GM19452 (cell line): ENCODE measurements around the gene SORCS3.

Experiments used
- ATAC-seq: cut with Tn5 transposase; IDR thresholded peaks from one replicate; pipeline ENCODE4 v1.9.1; 2021; ENCODE audit not compliant: unreplicated experiment

SORCS3 gene

DNA sequence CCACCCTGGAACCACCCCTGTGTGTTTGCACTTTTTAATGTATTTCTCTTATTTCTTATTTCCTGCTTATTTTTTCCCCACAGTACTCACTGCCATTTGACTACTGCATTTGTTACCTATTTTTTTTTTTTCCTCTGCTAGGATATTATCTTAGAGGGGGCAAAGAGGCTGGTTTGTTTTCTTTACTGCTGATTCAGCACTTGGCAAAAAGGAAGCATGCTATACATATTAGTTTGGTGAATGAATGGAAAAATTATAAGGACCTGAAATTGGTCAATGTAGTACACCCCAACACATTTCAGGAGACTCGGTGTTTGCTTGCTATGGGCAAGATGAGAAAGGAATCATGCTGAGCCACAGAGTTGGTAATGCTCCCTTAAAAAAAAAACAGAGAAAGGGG is 193.5 kb downstream of the SORCS3 start:
- ATAC-seq, result no peak

DNA sequence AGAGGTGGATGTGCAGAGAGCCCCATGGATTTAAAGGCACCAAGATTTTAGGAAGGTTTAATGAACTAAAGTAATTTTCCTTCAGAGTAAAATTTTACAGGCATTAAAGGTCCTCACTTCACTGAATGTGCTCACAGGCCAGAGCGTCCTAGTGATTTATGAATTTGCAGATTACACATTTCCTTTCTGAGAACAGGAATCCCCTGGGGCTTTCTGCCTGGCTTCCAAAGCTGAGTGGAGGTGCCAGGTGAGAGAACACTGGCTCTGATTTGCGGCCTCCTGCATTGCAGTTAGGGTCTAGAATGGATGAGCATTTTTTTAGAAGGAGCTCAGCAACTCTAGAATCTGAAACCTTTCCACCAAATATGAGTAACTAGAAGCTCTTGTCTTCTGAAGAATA is 194.3 kb downstream of the SORCS3 start:
- no peak for ATAC-seq

DNA sequence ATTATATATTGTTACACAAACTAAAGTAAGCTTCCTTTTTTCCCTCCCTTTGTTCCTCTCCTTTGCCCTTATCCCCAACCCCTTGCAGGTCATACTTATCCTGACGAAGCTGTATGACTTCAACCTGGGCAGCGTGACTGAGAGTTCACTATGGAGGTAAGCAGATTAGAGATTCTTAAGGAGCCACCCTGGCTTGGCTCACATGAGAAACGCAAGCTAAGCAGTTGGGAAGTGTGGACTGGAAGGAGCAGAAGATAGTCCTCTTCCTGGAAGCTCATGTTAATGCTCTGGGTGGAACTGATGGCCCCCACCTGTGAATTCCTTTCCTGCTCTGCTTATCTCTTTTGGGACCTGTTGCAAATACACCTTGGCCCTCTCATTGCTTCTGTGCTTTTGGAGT is 201.6 kb downstream of the SORCS3 start:
- no peak for ATAC-seq

DNA sequence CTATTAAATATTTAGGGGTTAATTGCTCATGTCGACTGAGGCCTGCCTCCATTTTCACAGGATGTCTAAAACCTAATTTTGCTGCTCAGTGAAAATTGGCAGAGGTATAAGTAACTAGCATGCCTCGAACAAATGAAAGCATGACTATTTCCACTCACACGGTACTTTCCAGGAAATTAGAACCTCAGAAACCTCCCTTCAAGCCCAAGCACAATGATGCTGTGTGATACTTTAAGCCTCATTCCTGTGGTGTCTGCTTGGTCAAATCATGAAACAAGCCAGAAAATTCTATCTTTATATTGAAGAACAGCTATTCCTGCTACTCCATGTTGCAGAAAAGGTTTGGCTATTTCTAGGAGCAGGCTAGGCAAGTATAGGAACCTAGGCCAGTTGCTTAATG is 203.0 kb downstream of the SORCS3 start:
- no peak for ATAC-seq

DNA sequence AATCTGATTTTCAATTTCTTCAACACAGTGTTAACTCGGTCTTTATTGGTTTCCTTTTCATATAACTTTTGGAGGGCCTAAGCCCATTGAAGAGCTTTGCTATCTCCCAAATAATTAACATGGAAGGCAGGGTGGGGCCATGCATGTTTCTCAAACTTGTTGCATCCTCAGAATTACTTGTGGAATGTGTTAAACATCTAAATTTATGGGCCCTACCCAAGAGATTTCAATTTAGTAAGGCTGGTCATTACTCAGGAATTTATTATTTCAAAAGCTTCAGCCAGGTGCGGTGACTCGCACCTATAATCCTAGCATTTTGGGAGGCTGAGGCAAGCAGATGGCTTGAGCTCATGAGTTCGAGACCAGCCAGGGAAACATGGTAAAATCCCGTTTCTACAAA is 208.9 kb downstream of the SORCS3 start:
- ATAC-seq, result no peak

DNA sequence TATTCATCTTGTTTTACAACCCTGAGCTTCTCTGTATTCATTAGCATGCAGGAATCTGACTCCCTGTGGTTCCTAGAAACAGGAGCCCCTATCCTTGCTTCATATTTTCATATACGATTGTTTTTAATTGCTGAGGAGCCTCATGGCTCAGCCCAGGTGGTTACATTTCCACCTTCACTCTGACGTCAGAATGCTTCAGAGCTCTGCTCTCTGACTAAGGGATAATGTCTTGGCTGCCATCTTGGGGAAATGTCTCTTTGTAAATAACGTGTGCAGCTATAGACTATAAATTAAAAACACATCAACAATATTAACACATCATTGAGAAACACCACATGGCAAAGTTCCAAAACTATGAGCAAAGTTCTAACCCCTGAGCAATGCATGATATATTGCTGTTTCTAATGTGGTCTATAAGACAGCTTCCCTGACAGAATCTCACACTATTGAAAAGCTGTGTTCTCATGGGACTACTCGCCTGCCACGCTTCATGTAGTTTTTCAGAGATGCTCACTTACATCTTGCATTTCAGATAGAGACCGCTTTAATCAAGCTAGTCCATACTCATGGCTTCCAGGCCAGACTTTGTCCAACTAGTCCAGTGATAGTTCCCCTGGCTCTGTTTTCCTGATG is 227.0 kb downstream of the SORCS3 start:
- ATAC-seq, result no peak

DNA sequence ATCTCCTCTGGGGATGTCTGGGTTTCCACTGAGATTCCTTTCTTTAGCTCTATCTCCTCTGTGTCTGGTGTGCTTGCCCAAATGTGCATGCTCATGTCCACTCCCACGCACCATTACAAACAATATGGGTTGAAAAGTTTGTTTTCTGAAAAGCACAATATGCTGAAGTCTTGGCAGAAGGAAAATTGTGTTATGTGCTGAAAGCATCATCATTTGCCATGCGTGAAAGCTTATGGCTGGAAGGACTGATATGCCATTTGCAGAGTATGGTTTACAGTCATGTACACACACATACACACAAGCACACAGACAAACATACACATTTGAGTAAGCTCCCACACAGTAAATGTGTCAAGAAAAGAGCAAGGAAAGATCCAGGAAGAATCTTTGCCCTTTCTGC is 231.6 kb downstream of the SORCS3 start:
- no peak for ATAC-seq

DNA sequence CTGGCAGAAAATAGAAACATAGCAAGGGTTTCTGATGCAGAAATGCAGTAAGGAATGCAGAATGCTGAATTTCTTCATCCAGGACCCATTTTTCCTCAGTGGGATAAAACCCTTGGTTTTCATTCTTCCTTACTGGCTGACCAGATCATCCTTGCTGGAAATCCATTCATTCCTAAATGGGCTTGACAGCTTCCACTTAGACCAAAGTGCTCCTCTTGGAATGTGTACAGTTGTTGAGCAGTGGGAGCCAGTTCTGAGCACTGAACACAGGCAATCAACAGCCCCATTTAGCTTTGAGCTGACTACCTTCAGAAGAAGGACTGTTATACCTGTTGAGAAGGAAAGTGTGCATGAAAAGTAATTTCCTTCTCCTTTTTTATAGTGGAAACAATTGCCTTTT is 232.1 kb downstream of the SORCS3 start:
- no peak for ATAC-seq

DNA sequence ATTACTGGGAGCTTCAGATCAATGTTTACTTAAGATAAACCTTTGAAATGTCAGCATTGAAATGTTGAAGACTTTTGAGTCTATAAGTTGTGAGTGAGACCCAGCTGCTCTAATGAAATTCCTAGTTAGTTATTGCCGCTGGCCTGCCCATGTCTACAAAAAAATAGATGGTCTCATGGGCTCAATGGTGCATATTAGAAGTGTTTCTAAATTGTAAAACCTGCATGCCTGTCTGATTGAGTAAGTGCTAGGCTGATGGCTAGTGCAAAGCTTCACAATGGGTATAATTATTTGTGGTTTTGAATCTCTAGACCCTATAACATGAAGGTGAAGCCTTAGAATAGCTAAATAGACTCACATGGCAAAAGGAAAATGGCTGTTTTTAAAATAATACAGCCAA is 234.5 kb downstream of the SORCS3 start:
- no peak for ATAC-seq

DNA sequence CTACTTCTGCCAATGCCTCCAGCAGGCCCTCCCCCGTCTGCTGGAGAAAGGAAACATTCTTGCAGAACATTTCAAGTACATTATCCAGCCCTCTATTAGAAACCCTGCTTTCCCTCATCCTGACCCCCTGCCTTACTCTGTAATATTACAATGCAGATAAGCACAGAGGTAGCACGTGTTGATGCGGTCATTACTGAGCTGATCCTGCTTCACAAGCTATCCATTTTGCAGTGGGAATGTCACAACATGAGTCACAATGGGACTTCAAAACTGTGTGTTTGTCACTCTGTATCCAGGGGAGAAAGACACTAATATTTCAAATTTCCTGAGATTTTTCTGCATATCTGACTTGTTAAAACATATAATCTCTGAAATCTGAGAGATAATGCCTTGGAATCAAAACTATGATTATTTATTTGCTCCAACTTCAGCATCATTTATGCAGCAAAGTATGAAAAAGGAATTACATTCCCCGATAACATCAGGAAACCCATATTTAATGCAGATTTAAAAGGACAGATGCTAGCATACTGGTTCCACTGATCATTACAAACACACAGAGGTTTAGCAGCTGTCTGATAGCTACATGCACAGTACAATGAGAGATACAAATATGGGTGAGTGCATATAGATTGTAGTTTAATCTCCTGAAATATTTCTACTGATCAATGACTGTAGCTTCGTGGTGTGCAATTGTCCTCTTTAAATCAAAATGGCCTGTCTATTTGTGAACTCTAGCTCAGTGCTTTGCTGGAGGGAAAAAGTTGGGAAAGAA is 239.7 kb downstream of the SORCS3 start:
- ATAC-seq, result no peak

DNA sequence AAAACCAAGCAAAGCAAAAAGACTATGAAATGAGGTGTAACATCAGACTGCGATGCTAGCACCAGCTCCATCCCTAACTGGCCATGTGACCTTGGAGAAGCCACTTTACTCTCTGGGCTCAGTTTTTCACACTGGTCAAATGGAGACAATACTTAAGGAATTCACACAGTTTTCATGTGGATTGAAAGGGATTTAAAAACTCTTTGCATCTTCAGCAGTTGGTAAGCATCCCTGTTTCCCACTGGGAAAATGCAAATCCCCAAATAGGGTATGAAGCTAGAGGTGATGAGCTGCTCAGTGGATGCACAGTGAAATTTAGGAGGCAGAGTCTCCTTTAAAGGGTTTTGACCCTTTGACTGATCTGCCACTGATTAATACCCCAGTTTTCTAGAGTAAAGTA is 240.7 kb downstream of the SORCS3 start:
- no peak for ATAC-seq

DNA sequence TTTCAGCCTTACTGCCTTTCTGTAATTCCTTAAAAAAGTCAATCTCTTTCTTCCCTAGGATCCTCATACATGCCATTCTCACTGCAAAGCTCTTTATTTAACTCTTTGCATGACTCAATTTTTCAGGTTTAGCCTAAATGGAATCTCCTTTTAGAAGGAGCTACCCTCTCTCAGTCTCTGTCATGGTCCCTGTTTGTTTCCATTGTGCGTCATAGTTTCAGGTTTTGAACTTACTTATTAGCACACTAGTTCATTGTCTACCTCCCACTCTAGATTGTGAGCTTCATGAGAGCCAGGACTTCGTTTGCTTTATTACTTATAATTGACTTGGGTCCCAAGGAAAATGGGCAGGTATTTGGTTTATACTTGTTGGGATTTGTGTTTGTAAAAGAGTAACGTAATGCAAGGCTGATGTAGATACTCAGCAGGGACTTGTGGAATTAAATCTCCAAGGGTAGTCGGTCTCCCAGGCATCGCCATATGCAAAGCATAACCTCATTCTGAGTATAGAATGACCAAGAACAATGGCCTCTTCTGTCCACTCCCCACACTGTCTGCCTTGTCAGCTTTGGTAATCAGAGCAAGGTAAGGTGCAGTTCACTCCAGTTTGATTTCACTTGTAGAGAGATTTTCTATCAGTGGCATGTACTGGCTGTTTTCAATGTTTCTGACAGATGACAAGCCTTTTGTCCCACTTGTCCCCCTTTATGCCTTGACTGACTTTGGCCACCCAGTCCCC is 252.0 kb downstream of the SORCS3 start:
- no peak for ATAC-seq

DNA sequence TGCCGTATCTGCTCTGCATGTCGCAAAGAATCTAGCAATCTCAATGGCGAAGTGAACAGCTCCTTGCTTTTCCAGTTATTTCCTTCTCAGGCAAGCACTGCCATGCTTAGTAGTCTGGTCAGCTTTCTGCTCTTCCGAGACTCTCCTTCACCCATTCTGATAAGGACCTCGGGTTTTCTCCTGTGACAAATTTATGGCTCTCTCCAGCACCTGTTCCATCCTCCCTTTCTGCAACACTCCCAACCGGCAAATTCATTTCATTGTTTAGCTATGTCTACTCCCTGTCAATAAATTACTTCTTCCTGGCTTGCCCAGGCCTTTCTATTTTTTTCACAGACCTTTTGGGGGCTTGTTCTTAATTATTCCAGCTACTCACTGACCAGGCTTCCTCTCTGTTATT is 252.6 kb downstream of the SORCS3 start:
- ATAC-seq, result no peak

DNA sequence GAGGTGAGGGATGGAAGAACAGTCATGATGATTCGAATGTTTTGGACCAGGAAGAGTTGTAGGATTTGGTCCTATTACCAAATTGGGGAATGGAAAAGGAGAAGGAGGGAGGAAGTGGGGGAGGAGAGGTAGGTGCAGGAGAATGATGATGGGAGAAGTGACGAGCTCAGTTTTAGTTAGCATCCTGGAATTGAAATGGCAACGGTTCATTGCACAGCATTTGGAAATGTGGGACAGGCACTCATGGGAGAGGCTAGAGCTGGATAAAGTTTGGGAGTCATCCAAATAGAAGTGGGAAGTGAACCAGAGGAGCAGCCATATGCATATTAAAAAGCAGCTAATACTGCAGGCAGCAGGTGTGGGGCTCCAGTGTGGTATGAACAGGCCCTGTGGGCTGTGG is 253.6 kb downstream of the SORCS3 start:
- no peak for ATAC-seq

DNA sequence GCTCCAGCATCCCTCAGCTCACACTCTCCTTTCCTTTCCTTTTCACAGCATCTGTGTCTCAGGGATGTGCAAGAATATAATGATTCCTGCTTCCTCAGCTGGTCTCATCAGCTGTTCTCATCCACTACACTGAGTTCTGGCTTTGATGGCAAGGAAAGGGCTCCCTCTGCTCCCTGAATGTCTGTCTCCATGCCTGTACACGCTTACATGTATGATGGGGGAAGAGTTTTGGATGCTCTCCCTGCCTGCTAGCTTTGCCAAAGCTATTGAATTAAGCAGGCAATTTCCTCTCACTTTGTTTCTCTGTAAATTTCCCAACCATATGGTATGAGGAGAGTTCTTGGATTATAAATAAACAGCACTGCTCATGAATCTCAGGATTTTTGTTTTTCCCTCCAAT is 254.5 kb downstream of the SORCS3 start:
- ATAC-seq, result no peak

DNA sequence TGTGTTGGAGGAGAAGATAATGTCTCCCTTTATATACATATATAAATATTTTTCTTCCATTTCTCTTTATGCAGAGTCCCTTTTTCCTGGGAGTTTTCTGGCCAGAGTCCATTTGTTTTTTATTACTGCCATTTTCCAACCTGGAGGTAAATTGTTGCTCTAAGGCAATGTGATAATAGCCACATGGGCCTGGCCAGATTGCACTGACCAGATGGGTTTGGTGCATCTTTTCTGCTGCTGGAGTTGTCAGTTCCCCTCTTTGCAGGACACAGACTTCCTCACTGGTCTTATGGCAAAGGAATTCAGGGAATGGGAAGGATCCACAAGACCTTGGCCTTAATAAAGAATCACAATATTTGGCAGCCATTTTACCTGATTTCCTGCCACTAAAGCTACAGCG is 254.9 kb downstream of the SORCS3 start:
- no peak for ATAC-seq

DNA sequence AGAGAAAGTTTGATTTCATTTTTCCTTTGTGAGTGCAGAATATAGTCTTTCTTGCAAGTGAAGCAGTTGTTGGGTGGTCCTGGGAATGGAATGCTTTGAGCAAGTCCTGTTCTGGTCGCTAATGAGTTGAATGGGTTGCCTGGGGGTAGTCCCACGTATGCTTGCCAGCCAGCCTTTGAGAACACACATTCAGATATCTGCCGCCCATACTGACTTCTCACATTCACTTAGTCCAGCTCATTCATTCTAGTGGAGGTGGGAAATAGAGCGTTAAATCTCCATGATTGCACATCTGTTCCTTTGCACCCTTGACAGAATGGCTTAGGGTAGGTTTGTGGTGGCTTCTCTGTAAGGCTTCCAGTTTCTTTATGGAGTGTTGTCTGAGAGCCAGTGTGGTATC is 256.6 kb downstream of the SORCS3 start:
- no peak for ATAC-seq

DNA sequence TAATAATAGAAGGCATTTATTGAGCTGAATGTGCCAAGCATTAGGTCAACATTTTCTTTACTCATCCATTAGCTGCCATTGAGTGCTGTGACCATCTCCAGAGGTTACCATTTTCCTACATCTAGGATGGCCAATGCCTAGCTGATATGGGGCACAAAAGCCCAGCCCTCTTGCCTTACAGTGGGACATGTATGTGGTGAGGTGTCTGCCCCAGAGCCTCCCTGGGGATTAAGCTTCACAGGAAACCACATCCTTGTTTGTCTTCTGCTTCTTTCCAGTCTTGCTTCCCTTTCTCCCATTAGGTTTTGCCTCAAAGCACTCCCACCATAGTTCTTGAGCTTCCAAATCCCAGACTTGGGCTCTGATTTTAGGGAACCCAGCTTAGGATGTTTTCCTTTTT is 258.7 kb downstream of the SORCS3 start:
- ATAC-seq, result no peak

DNA sequence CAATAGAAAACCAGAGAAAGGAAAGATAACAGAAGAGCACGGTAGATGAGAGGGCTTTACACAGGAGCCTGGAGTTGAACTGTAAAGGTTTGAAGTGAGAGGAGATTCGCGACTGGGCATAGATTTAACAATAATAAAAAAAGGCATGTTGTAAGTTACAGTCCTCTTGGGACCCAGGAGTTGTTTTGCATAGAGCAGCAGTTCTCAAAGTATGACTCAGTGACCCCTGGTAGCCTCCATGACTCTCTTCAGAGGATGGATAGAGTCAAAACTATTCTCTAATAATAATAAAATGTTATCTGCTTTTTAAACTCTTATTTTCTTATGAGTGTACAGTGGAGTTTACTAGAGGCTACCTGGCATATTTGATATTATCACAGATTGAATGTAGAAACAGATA is 262.3 kb downstream of the SORCS3 start:
- no peak for ATAC-seq

DNA sequence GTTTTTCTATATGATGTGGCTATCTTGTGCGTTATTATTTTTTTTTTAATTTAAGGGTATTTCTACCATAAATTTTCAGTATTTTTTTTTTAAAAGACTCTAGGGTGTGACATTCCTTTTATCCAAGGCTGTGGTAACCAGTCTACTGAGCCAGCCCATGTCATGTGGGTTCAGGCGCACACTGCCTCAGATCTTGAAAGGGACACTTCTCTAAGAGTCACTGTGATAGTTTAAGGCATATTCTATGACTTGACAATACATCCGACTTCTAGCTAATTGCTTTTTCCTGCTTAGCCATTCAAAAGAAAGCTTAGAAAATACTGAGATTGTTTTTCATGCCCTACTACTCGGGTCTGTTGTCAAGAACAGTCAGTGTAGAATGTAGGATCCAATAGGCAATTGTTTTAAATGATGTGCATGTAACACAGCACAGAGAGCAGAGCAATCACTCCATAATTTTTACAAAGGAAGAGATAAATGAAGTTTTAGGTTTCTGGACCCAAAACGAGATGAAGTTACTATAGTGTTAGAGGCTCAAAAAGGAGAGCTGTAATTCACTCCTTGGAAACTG is 263.7 kb downstream of the SORCS3 start:
- no peak for ATAC-seq

DNA sequence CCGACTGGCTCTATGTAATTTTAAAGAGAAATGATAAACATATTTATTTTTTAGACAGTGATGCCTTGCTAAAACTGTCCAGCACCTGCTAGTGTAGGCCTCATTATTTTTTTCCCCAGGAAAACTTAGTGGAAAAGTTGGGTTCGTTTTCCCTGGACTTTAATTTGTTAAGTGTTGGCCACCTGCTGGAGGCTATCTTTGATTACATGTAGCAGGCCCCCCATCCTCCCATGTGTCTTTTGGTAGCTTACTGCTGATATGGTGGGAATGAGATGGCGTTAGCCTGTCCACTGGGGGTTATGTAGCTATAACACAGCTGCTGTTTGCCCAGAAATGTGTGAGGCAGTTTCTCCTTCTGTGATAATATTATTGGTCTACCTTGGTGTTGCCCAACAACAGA is 265.0 kb downstream of the SORCS3 start:
- ATAC-seq, result no peak

DNA sequence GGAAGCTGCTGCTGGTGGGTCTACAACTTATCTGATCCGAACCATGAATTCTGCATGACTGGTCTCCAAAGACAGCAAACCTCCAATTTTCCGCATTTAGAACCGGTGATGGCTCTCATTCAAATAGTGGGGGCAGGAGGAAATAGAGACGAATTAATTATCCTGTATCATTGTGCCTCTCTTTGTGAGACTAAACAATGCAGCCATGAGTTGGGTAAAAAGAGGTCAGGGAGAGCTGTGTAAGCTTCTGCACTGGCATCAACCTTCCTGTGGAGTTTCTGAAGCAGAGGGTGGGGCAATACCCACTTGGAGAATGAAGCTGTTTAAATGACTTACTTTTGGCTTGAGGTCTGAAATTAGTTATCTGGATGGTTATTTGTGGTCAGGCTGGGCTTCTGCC is 266.4 kb downstream of the SORCS3 start:
- no peak for ATAC-seq
